NCI-H82 (cell line): Measurements from ENCODE around the gene TDP2.
A peak's percentile ranks its signal among the peaks of the same experiment; 100 is the strongest.
"Not testable (repeated sequence)": the region's sequence is repeated elsewhere in the genome, so short reads cannot be mapped to it uniquely, and the experiment has no call there.

Experiments used
- DNase-seq: peaks from one replicate; lab custom pipeline; 2025; lab: John Stamatoyannopoulos, UW

The TDP2 gene

DNA sequence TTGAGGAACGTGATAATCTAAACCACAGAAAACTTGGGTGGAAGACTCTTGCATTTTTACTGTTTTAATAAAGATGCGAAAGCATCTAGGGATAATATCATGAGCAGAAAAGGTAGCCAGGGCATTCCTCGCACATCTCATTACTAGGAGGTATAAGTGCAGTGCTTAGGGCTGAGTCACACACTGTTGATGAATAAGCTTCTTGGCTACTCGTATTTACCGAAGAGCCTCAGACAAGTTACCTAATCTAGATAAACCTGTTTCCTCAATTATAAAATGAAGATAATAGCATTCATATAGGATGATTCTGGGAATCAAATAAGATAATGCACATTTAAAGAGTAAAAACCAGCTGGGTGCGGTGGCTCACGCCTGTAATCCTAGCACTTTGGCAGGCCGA is 19.9 kb downstream of the TDP2 start:
- DNase-seq = peak; percentile 67

DNA sequence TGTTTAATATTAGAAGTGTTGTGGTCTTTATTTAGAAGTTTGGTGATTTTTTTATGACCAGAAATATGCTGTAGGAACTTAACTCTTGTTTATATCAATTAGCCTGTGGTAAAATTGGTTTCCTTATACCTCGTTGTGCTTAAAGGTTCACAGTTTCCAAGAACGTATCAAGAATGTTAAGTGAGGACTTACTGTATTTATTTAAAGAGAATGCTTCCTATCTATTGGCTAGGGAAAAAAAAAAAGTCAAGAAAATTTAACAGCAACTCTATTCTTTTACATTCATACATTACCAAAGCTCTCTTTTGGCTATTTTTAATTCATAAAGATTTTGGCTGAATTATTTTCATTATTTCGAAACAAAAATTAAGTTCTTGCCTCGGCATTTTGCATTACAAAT is 22.3 kb downstream of the TDP2 start:
- no peak for DNase-seq

DNA sequence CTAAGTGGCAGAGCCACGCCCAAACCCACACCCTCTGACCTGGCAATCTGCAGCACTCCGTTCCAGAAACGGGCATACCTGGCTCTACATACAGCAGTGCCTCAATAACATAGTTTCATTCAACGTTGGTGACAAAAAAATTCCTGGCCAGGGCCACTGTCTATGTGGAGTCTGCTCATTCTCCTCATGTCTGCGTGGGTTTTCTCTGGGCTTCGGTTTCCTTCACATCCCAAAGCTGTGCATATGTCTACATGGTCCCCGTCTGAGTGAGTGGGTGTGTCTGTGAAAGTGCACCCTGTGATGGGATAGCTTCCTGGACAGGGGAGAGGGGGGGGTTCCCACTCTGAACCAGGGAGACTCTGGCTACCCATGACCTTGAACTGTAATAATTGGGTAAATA is 22.8 kb downstream of the TDP2 start:
- DNase-seq = no peak

DNA sequence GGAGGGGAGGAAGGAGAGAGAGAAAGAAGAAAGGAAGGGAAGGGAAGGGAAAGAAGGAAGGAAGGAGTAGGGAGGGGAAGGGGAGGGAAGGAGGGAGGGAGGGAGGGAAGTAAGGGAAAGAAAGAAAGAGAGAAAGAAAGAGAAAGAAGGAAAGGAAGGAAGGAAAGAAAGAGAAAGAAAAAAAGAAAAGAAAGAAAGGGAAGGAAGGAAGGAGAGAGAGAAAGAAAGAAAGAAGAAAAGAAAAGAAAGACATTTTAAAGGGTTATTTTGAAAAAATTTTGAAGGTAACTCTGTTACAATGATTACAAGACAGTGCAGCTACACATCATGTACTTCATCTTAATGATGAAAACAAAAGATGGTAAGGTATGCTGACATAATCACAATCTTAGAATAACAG is 24.6 kb downstream of the TDP2 start:
- DNase-seq = no peak

DNA sequence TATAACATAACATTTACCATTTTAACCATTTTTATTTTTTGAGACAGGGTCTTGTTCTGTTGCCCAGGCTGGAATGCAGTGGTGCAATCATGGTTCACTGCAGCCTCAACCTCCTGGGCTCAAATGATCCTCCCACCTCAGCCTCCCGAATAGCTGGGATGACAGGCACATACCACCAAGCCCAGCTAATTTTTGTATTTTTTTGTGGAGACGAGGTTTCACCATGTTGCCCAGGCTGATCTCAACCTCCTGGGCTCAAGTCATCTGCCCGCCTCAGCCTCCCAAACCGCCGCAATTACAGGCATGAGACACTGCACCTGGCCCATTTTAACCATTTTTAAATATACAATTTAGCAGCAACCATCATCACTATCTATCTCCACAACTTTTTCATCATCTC is 26.1 kb downstream of the TDP2 start:
- DNase-seq = not testable (repeated sequence)

DNA sequence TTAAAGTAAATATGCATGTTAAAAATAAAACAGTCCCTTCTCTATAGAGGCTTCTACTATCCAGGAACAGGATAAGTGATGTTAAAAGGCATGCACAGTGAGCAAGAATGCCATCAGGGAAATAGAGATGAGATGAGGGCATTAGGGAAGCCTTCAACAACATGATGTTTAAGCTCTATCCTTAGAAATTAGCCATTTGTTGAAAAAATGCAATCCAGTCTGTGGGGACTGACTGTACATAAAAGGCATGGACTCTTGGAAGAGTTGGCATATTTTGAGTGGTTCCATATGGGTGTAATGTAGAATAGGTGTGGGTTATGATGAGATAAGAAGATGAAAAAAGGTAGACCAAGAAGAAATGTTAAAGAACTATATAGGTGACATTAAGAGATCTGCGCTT is 26.5 kb downstream of the TDP2 start:
- DNase-seq = no peak

DNA sequence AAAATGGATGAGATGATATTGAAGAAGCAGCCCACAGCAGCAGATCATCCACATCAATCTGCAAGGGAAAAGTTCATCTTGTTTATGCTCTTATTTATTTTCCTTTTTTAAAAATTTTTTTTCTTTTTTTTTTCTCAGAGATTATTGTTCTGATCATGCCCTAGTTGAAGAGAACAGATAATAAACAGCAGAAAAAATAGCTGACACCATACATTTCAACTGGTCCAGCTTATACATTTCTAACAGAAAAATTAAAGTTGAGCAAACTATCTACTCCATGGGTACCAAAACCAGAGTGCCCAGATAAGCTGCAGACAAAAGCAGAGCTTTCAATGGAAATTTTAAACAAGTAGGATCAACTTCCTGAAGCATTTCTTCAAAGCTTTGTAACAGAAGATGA is 30.0 kb downstream of the TDP2 start:
- DNase-seq = no peak

DNA sequence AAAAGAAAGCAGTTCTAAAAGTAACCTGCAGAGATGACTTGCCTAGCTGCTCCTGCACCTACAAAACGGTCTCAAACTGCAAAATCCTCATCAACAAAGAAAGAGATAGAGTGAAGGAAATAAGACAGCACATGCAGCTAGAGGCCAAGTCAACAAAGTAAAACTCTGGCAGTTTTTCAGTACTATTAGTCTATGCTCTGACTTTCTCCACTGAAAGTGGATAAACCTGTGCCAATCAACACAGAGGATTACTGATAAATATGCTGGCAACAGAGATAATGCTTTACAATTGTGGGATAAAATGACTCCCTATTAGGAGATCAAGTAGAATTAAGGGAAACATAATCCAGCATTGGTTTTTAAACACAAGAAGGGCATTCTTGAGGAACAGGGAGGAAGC is 34.1 kb downstream of the TDP2 start:
- peak; percentile 79 for DNase-seq

DNA sequence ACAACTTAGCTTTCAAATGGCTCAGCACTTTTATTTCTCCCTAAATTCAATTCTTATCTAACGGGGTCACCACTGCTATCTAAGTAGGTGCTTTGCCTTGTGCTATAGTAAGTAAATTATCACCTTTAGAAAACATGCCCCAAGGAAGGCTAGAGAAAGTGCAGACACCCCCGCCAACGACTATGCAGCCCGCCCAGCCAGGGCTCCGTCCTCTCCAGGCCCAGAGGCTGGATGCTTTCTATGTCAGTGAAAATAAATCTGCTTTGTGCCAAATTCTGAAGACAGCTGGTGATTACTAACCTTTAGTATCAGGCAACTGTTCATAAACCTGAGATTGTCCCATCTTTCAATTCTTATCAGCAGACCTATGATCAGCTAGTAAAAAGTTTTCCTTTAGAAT is 35.0 kb downstream of the TDP2 start:
- peak; percentile 4 for DNase-seq

DNA sequence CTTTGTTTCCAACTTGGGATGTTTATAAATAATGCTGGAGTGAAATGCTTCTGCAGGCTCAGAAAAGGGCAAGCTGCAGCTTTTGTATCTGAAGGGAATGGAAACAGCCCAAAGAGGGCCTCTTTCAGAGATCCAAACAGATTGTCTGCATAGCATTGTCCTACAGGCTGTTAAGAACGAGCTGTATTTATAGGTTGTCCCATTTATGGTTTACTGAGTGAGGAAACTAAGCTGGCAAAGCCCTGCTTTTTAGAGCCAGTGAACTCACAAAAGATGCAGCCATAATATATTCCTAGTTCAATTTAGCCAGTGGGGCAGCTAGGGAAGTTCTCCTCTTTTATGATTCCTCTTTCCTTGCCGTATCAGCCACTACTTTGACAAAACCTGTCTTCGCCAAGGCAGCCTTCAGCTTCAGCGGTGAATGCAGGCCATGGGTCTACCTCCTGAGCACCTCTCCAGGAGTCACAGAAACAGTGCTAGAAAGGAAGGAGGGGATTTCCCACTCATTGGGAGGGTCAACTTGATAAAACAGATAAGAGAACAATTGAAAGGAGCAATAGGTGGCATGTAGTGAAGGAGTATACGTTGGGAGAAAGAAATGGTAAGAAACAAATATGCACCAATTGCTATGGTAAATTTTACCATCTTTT is 35.7 kb downstream of the TDP2 start:
- DNase-seq = no peak

DNA sequence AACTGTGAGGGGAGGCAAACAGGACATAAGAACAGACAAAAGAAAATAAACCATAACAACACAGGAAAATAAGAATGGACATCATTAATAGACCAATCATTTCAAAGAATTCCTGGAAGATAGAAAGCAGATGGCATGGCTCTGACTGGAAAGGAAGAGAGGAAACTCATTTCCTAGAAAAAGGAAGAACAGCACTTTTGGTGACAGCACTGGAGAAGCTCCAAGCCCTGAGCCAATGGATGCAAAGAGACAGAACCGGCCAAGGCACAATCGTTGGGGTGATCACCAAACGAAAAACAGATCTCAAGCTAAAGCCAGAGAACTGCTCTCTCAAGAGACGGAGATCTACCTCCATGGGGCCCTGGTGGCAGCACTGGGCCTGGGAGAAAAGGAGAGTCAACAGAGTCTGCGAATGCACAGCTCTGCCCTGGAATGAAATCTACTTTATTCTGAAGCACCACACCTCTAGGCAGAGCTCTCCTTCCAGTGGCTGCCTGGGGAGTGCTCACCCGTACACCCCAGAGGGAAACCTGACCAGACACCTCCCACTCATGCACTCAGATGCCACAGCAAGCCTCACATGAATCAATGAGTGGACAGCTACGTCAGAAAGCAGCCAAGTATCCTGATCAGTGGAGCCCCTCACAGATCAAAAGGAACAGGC is 44.9 kb downstream of the TDP2 start:
- DNase-seq = no peak

DNA sequence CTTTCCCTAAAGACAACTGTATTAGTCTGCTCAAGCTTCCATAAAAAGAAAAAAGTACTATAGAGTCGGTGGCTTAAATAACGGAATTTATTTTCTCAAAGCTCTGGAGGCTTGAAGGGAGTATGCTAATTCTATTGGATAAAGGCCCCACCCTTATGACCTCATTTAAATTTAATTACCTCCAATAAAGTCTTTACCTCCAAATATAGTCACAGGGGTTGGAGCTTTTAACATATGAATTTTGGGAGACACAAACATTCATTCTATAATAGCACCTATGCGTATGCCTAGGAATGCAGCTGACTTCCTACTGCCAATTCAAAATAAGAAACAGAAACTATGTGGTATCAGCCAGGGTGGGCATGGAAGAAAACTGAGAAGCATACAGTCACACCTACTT is 46.1 kb downstream of the TDP2 start:
- no peak for DNase-seq

DNA sequence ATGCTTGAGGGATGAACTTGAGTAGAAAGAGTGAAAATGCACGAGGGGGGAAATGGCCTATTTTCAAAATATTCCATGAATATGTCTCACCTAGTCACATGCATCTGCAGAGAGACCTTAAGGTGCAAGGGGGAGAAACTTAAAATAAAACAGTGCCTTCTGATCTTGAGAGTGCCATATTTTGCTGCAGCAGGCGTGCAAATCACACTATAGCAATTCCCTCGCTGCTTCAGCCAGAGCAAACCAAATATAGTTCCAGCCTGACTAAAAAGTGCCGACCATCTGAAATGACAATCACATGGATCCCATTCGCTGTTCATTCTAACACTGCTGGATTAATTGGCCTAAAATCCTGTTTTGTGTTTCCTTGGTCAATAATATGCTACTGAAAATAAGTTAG is 47.0 kb downstream of the TDP2 start:
- DNase-seq = no peak

DNA sequence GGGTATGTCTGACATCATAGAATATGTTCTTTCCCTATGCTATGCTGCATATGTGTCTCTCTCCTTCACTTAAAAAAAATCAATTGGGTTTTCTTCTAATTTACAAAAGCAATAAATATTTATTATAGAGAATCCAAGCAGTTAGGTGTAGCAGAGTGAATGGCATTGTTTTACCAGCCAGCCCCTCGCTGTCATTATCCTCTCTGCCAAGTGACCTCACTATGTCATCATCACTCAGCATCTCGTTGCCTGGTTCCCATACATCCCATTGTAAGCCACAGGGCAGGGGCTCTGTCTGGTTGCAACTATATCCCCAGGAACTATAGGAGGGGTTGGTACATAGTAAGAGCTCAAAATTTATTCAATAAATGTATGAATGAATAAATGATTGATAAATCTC is 52.1 kb downstream of the TDP2 start:
- DNase-seq = no peak

DNA sequence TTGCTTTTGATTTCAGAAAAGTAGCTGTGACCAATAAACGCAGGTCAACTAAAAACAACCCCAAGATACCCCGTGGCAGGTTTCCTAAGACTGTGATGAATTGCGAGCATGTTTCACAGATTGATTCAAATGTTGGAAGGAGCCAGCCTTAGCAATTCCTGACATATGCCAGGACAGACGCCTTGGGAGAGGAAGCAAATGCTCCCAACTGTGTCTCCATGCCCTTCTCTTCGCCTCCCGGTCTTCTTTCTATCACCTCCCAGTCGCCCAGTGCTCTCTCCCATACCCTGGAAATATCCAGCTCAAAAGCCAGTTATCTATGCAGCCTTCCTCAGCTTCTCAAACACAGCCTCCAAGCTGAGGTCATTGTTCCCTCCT is 52.7 kb downstream of the TDP2 start:
- no peak for DNase-seq

DNA sequence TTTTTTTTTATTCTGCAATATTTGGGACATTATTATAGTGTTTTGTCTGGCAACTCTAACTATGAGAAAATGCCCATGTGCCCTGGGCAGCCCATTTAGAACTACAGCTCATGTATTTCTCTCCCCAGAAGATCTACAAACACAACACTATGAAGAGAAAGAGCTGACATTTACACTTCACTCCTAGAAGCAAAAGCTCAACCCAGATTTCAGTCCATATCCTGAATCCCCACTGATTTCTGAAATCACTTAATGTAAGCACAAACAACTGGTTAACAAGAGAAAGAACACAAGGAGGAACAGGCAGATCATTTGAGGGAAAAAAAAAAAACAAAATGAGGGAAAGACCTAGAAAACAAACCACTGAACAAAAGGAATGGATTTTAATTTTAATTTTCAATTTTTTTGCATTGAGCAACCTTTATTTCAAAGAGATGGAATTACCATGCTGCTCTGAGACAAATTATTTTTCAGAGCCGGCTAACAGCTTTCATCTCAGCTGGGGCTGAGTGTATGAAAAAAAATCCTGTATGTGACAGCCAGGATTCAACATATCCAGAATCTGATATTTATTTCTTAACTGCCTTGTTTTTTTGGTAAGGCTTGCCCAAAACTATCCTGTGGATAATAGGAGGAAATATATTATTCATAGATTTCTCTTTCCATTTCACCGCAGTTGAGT is 53.2 kb downstream of the TDP2 start:
- no peak for DNase-seq

DNA sequence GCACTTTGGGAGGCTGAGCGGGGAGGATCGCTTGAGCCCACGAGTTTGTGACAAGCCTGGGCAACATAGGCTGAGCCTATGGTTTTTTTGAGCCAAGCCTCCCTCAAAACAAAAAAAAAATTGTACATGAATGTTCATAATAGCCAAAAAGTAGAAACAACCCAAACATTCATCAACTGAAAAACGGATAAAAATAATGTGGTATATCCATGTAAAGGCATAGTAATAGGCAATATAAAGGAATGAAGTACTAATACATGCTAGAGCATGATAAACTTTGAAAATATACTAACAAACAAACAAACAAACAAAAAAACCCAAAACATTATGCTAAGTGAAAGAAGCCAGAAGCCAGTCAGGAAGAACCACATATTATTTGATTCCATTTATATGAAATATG is 56.0 kb downstream of the TDP2 start:
- DNase-seq = no peak

DNA sequence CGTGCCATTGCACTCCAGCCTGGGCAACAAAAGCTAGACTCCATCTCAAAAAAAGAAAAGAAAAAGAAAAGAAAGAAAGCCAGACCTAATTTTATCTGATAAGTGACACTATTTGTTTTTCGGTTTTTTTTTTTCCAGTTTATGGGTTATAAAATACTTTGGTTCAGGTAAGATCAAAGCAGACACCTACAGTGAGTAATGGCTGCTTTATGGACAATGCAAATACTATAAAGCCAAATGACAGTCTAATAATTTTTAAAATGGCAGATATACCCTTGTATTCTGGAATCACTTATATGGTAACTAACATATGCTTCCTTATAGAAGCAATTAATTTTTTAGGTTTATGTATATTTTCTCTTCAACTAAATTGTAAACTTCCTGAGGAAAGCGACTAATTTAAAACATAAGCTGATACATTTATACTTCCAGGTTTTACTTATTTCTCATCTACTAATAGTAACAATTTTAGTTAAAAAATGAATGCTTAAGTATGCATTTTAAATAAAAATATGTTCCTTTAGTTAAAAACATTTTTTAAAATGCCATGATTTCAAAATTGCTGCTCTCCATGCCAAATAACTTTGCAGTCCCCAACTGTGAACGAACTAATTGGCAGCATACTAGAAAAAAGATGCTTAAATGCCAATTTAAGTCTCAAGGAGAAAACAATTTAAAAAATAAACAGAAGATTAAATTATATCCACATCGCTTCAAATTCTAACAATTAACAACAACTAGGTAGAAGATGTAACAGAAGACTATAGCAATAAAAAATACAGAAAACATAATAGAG is 59.2 kb downstream of the TDP2 start:
- no peak for DNase-seq

DNA sequence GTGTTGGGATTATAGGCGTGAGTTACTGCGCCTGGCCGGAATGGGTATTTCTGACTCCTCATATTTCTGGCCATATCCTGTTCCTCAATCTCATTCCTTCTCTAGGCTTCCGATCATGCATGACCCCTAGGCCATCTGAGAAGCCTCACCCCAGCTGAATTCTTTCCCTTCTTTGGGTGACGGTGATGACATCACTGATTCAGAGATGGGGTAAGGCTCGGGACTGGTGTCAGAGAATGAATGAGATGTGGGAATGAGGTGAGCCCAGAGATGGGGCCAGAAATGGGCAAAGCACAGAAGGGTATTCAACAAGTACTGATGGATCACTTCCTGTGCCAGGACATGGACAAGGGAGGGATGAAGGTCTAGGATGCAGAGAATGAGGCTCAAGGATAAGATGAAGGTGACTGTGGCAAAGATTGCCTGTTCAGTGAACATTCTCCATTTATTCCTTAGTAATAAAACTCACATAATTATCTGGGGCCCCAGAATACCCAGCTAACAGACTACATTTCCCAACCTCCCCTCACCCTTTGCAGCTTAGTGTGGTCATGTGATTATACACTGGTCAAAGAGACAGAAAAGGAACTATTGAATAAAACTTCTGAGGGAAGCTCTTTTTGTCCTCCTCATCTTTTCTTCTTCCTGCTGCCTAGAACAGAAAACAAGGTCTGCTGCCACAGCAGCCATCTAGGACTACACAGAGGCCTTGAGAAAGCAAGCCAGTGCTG is 60.3 kb downstream of the TDP2 start:
- no peak for DNase-seq

DNA sequence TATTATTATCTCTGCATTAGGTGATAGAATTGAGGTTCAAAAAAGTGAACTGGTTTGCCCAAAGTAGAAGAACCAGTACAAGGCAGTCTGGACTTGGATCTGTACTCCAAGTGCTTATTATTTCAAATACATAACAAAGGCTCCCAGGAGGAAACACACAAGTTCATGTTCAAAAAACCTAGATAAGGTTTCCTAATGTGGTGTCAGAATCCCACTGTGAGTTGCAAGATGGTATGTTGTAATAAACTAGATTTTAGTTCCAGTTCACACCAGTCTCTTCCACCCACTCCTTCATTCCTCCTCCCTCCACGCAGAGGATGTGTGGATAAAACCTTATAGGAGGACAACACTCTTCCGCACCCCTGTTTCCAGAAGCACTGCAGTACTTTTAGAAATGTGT is 63.5 kb downstream of the TDP2 start:
- DNase-seq = no peak

DNA sequence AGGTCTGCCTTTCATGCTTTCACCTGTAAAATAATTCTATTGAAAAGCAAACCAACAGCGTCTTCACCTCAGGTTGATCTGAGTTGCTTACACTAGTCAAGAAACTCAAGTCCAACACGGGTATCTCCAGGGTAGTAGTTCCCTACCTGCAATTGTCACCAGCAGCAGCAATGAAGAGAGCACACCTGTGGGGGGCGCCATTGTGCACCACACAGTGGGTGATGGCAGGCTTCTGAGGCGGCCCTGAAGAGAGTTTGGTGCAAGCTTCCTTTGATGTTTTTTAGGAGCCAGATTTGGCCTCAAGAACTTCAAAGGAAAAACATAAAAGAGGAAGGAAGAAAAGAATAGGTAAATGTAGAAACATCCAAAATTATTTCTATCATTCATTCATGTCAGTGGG is 65.8 kb downstream of the TDP2 start:
- DNase-seq = no peak
